T-helper 2 cell treated with Interferon-gamma antibody and Interleukin-4, amounts not matched to agents 100 ng/mL and 5 ng/mL, for 36 hours (primary cell): Measurements from ENCODE around the gene CLPSL1. TPM values are rescaled to one million over a fixed set of nuclear protein-coding genes. Genes with fewer than 3 reads are reported as not detected.

Source experiments
- intact Hi-C: fragments of 100-400 bp; cut with micrococcal nuclease; formaldehyde crosslinking; loops from one replicate; pipeline ENCODE4 v1.15.1; 2023
- total RNA-seq: library from RNA; stranded (reverse); gene quantifications from 2 replicates; pipeline ENCODE4 v1.2.3, GENCODE V29; 2022

CLPSL1 gene
- total RNA-seq, 1 donor from 2014 or later: not detected

GRCh38 chr6:35795453-35796071 lies 14.7 kb downstream of the CLPSL1 start:
- intact Hi-C loops: no loop called here

DNA sequence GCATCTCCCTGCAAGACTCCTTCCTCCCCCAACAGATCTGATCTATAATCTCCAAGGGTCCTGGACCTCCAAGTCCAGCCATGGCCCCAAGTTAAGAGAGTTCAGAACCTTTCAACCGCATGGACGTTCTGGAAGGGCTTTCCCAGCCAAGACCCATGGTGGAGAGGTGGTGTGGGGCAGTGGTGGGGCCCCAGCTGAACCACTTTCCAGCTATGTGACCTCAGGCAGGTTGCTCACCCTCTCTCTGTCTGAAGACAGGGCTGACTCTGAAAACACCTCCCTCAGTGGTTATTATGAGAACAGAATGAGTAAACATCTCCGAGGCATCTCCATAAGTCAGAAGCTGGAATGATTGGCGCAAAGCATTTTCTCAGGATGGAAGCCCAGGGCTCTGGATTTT lies 15.4 kb downstream of the CLPSL1 start:
- intact Hi-C loops: no loop called here

DNA sequence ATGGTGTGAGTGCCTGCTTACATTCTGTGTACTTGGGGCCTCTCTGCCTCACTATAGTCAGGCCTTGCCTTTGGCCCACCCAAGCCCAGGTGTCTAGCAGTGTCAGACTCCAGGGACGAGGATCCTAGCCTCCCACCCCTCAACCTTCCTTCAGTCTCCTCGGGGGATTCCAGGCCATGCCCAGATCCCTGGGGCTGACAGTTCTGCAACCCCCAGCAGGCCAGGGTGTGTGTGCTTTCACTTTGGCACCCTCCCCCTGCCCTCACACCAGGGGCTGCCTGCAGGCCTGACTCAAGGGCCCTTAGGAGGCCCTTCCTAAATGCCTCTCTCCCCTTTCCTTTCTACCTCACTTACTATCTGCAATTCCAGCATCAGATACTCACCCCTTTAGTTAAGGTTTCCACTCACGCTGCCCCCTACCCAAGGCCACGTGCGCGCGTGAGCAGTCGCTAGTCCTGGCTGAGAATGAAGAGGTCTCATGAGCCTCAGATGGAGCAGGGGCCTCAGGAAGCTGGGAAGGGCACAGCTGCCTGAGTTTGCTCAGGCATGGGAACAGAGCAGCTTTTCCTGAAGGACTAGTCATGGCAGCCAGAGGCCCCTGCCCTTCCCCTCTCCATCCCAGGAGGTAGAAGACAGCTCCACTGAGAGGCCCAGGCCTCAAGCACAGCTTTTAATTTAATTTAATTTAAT lies 17.2 kb downstream of the CLPSL1 start:
- intact Hi-C loops: no loop called here

DNA sequence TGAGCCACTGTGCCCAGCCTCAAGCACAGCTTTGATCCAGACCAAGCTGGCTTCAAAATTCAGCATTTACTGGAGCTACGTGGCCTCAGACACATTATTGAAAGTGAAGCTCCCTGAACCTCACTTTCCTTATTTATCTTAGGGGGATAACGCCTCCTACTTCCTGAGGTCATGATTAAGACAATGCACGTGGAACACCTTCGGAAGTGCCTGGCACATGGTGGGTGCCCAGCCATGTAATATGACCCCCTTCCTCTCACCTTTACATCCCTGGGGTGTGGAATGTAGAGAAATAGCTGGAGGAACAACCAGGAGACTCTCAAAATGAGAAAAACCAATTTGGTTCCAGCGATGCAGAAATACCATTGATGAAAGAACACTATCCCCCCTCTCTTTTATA lies 17.9 kb downstream of the CLPSL1 start:
- intact Hi-C loops: no loop called here

DNA sequence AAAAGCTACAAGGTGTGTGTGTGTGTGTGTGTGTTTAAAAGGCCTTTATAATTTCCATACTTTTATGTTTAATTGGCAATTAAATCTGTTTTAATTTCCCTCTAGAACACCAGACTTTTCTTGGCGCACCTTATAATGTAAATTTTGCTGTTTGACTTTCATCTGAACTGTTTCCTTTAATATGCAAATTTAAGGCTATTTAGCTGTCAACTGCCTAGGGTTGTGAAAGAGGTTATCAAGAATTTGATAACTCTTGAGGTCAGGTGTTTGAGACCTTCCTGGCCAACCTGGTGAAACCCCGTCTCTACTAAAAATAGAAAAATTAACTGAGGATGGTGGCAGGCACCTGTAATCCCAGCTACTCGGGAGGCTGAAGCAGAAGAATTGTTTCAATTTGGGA lies 20.3 kb downstream of the CLPSL1 start:
- intact Hi-C loops: no loop called here

DNA sequence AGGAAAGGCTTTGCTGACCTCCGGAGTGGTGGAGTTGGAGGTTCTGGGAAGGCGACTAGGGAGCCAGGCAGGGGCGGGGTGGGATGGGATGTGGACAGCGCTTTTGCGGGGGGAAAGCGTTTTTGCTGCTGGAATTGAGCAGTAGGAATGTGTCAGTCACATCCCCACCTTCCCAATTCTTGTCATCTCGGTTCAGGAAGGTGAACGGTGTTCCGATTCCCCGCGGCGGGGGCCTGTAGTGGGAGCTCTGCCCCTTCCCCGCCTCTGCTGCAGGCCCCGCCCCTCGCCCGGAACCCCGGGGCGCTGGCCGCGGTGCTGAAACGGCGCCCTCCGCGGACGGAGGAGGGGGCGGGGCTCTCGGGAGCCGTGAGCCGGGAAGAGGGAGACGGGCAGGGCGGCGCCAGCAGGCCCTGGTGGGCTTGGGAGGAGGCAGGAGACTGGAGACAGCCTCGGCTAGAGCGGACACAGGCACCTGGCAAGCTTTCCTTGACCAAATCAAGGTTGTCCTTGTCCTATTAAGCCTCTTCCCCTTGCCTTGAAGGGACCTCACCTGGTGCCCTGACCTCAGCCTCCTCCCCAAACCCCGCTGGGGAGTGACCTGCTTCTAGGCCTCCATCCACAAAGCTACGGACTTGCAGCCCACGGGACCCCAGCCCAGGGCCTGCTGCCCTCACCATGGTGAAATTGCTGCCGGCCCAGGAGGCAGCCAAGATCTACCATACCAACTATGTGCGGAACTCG lies 24.3 kb downstream of the CLPSL1 start, which contains the start of gene LHFPL5:
Gene LHFPL5, plus strand, starts transcription at position 357 of the 741 bp plus-strand sequence. Its CDS starts 319 bp downstream, at position 676.
- intact Hi-C loops: no loop called here

- intact Hi-C loops: no loop called here
Measured at GRCh38 chr6:35808688-35809087, 27.9 kb downstream of the CLPSL1 start.

GRCh38 chr6:35809809-35810208 lies 29.0 kb downstream of the CLPSL1 start:
- intact Hi-C loops: no loop called here

- intact Hi-C loops: no loop called here
Measured at GRCh38 chr6:35810971-35811698, 30.3 kb downstream of the CLPSL1 start.

GRCh38 chr6:35811699-35811995 lies 30.8 kb downstream of the CLPSL1 start:
- intact Hi-C loops: no loop called here

- intact Hi-C loops: no loop called here
Measured at GRCh38 chr6:35817515-35817914, 36.7 kb downstream of the CLPSL1 start.

DNA sequence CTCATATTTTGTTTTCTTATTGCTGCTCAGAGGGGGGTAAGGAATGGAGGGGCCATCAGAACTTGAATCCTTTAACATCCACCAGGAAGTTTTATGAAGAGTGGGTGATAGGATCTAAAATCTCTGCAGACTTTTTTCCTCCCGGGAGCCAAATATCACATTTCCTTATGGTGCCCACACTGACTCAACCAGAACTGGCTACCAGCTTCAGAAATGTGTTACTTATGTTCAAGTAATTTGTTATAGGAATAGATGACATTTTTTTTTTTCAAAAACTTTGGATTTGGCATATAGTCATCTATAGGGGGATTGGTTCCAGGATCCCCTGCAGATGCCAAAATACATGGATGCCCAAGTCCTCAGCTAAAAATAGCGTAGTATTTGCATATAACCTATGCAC lies 42.8 kb downstream of the CLPSL1 start:
- intact Hi-C loops: no loop called here

DNA sequence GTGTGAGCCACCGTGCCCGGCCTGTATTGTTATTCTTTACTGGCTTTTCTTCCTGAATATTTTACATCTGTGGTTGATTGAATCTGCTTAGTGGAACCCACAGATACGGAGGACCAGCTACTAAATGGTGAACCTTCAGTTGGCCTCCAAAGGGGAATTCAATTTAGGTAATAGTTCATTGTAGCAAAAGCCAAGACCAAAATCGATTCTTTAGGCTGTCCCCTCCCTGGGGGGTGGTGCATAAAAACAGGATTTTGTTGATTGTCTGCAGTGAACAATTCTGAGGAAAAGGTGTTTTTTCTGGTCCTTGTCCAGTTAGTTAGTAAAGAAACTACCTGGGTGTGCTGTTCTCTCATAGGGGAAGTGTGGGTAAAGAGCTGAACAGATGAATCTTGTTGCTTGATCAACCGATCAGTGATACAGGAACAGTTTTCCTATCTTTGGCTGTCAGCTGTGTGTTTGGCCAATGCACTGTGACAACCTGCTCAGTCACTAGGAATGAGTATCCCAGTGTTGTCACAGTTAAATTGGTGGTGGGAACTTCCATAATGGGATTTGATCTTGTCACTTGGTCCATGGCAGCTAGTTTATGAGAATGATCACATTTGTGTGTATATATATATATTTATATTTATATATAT lies 43.9 kb downstream of the CLPSL1 start:
- intact Hi-C loops: no loop called here

DNA sequence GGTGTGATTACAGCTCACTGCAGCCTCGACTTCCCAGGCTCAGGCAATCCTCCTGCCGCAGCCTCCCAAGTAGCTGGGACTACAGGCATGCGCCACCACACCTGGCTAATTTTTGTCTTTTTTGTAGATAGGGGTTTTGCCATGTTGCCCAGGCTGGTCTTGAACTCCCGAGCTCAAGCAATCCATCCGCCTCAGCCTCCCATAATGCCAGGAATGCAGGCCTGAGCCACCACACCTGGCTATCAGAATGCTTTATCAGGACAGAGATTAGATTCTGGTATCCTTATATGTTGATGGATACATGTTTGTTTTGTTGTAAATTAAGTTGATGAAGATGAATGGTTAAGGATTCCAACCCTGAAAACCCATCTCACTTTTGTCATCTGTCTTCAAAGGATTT lies 48.5 kb downstream of the CLPSL1 start:
- intact Hi-C loops: no loop called here

- intact Hi-C loops: no loop called here
Measured at GRCh38 chr6:35831257-35832007, 50.6 kb downstream of the CLPSL1 start.

GRCh38 chr6:35833536-35833935 lies 52.7 kb downstream of the CLPSL1 start:
- intact Hi-C loops: no loop called here

Other genes with a start within 250 kb of the CLPSL1 start
- 78.9 and 83.2 TPM in 2 replicates for gene FKBP5, start 92.1 kb upstream of the CLPSL1 start, total RNA-seq
- 0.86 and 0.91 TPM in 2 replicates for gene ARMC12, start 44.0 kb upstream of the CLPSL1 start, total RNA-seq
- not detected in 2 replicates for gene CLPSL2, start 4.4 kb upstream of the CLPSL1 start, total RNA-seq
- gene CLPS, start 16.3 kb downstream of the CLPSL1 start, total RNA-seq: not detected in 2 replicates
- gene LHFPL5, start 24.3 kb downstream of the CLPSL1 start, total RNA-seq: not detected in 2 replicates
- gene SRPK1, start 140.1 kb downstream of the CLPSL1 start, total RNA-seq: 89.4 and 94.3 TPM in 2 replicates
- gene SLC26A8, start 243.6 kb downstream of the CLPSL1 start, total RNA-seq: not detected in 2 replicates
- 59.7 and 62.1 TPM in 2 replicates for gene MAPK14, start 246.8 kb downstream of the CLPSL1 start, total RNA-seq